Tibial nerve (tissue), 4 donors: Measurements from ENCODE around the gene PRB3. TPM values are rescaled to one million over a fixed set of nuclear protein-coding genes. Genes with fewer than 3 reads are reported as not detected.

Source experiments
- DNase-seq, 2 donors: peaks; one replicate each; pipeline ENCODE4 v3.0.0-alpha.2; 2019; ENCODE audit warnings: low spot score in 2 of 2
- H3K27ac ChIP-seq, 4 donors: fragments of 200-600 bp; sonication (generic) in 3 of 4; one replicate each; pipeline ENCODE4 v1.5.1; 2017 to 2019; ENCODE audit warnings: mild to moderate bottlenecking in 1 of 4
- H3K27me3 ChIP-seq, 2 donors: fragments of 200-600 bp; sonication (generic) in 1 of 2; one replicate each; pipeline versions ENCODE4 v1.5.1 to v1.6.0; 2017 to 2019
- H3K36me3 ChIP-seq, 3 donors: fragments of 200-600 bp; sonication (generic); one replicate each; pipeline ENCODE4 v1.5.1; 2018 to 2019
- H3K4me1 ChIP-seq, 4 donors: fragments of 200-600 bp; sonication (generic) in 3 of 4; one replicate each; pipeline ENCODE4 v1.5.1; 2017 to 2019
- H3K4me3 ChIP-seq, 4 donors: fragments of 200-600 bp; sonication (generic) in 3 of 4; one replicate each; pipeline ENCODE4 v1.5.1; 2017 to 2019; ENCODE audit warnings: mild to moderate bottlenecking in 1 of 4, moderate library complexity in 1 of 4
- H3K9me3 ChIP-seq, 4 donors: fragments of 200-600 bp; sonication (generic) in 3 of 4; one replicate each; pipeline ENCODE4 v1.5.1; 2017 to 2019
- EP300 ChIP-seq, 2 donors: sonication (generic); formaldehyde crosslinking; IDR thresholded peaks; one replicate each; pipeline ENCODE4 v1.6.1; 2017; ENCODE audit warnings: antibody characterized with exemption in 2 of 2, mild to moderate bottlenecking in 1 of 2
- POLR2A ChIP-seq, 2 donors: fragments of 450-650 bp; IDR thresholded peaks; one replicate each; pipeline ENCODE4 v1.6.1; 2017; ENCODE audit warnings: antibody characterized with exemption in 2 of 2, mild to moderate bottlenecking in 2 of 2, moderate library complexity in 2 of 2
- WGBS, 2 donors: methylation state at CpG; one replicate each; pipeline ENCODE4 v1.1.5; 2018; 5-methylcytosine and 5-hydroxymethylcytosine counted together
- total RNA-seq, 4 donors: library from RNA; depleted of rRNA; stranded (reverse); fragments of >200 nt; gene quantifications; one replicate each; pipeline ENCODE4 v1.1.0, GENCODE V29; 2016
- TF ChIP-seq, protein P1 (sequence below), 5 experiments: fragments of 200-600 bp in 3 of 5; fragments of 450-650 bp in 2 of 5; sonication (generic) in 3 of 5; IDR thresholded peaks; one replicate each; pipeline ENCODE4 v1.5.1; 2016 to 2019; ENCODE audit warnings: antibody characterized with exemption in 5 of 5, mild to moderate bottlenecking in 3 of 5, moderate library complexity in 2 of 5

PRB3 gene
- not detected for total RNA-seq

DNA sequence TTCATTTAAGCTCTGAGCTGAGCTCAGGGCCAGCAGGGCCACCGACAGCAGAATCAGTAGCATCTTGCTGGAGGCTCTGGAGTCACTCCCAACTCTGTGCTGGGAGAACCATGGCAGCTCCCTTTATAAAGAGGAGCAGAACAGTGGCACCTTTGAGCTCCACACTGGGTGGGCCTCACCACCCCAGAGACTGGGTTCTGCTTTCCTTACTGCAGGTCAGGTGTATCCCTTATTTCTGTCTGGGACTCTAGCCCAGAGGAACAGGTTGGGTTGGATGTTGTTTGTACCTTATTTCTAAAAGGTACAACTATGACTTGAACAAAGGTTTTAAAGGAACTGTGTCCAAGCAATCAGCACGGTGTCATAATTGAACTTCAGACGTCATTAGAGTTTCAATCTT, at the start of gene PRB3:
Gene PRB3 (minus strand): TSS at position 101 of the 400 bp plus-strand sequence. CDS start 38 bp downstream, at position 63.
- Histone ChIP-seq H3K9me3 (peaks cover 0 to 18% (median 0%) of the 10 kb centered on the region in 4 donors), H3K27me3 (no peaks in the 10 kb centered on the region), H3K4me1 (no peaks in the 10 kb centered on the region), H3K36me3 (no peaks in the 10 kb centered on the region), H3K27ac (no peak within 1 kb of the TSS), H3K4me3 (no peak within 1 kb of the TSS)
- WGBS, 2 donors, result 82 to 84% methylated on average over 3 of the region's 3 CpGs
- TF ChIP-seq, protein P1, sequence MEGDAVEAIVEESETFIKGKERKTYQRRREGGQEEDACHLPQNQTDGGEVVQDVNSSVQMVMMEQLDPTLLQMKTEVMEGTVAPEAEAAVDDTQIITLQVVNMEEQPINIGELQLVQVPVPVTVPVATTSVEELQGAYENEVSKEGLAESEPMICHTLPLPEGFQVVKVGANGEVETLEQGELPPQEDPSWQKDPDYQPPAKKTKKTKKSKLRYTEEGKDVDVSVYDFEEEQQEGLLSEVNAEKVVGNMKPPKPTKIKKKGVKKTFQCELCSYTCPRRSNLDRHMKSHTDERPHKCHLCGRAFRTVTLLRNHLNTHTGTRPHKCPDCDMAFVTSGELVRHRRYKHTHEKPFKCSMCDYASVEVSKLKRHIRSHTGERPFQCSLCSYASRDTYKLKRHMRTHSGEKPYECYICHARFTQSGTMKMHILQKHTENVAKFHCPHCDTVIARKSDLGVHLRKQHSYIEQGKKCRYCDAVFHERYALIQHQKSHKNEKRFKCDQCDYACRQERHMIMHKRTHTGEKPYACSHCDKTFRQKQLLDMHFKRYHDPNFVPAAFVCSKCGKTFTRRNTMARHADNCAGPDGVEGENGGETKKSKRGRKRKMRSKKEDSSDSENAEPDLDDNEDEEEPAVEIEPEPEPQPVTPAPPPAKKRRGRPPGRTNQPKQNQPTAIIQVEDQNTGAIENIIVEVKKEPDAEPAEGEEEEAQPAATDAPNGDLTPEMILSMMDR (IDR thresholded peaks at IDR 0.05), result no peak
- no peak for TF ChIP-seq EP300 (IDR thresholded peaks at IDR 0.05)
- TF ChIP-seq POLR2A (IDR thresholded peaks at IDR 0.05), result no peak
- DNase-seq, result no peak

DNA sequence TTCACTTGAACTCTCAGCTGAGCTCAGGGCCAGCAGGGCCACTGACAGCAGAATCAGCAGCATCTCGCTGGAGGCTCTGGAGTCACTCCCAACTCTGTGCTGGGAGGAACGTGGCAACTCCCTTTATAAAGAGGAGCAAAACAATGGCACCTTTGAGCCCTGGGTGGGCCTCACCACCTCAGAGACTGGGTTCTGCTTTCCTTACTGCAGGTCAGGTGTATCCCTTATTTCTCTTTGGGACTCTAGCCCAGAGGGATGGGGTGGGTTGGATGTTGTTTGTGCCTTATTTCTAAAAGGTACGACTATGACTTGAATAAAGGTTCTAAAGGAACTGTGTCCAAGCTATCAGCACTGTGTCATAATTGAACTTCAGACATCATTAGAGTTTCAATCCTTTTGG, 40.8 kb upstream of the PRB3 start, which contains the start of gene PRB4:
Gene PRB4 (minus strand): TSS at position 101 of the 400 bp plus-strand sequence. CDS start 38 bp downstream, at position 63.
- no peak within 1 kb of the TSS for H3K27ac ChIP-seq
- H3K4me1 ChIP-seq, result no peaks in the 10 kb centered on the region
- peaks cover 0 to 58% (median 2%) of the 10 kb centered on the region in 4 donors for H3K9me3 ChIP-seq
- DNase-seq, result no peak
- 73 to 76% methylated on average over 3 of the region's 3 CpGs for WGBS, 2 donors
- H3K36me3 ChIP-seq, result no peaks in the 10 kb centered on the region
- no peak for TF ChIP-seq POLR2A (IDR thresholded peaks at IDR 0.05)
- TF ChIP-seq, protein P1 (IDR thresholded peaks at IDR 0.05), result no peak
- H3K27me3 ChIP-seq, result no peaks in the 10 kb centered on the region
- H3K4me3 ChIP-seq, result no peak within 1 kb of the TSS

DNA sequence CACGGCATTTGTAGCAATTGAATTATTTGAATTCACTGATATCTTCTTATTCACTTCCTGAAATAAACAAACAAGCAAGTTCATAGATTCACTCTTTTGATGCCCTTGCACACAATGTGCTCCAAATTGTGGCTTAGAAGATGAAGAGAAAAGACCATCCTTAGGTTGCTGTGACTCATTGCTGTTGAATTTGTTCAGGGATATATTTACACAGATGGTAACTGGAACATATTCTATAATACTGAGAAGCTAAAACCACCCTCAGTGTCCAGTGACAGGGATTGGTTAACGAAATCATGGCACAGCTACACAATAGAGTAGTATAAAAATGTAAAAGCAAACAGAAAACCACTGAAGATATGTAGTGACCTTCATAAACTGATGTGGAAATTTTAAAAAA, 37.6 kb upstream of the PRB3 start:
- TF ChIP-seq, protein P1 (IDR thresholded peaks at IDR 0.05), result no peak
- no peak for DNase-seq
- H3K4me1 ChIP-seq, result no peaks in the 10 kb centered on the region
- H3K27ac ChIP-seq, result no peak overlapping the region
- H3K9me3 ChIP-seq, result peaks cover 0 to 67% (median 2%) of the 10 kb centered on the region in 4 donors
- 64 to 71% methylated on average over 2 of the region's 2 CpGs for WGBS, 2 donors
- H3K4me3 ChIP-seq, result no peak overlapping the region
- no peaks in the 10 kb centered on the region for H3K27me3 ChIP-seq
- H3K36me3 ChIP-seq, result no peaks in the 10 kb centered on the region

DNA sequence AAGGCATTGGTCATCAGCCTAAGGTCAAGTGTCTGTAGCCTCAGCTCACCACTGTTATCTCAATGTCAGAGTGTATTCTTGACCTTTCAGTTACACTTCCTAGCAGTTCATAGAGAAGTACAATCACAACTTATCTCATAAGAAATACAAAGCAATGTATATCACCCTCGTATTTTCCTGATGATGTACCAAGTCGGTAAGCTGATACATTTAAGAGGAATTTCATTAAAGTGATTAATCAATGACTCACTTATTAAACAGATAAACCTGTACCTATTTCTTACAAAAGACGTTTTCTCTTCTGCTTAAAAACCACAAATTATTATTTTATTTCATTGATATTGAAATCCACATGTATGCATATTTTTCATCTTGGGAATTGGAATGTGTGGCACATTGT, 3.9 kb upstream of the PRB3 start:
- H3K27me3 ChIP-seq, result no peaks in the 10 kb centered on the region
- H3K27ac ChIP-seq, result no peak overlapping the region
- TF ChIP-seq, protein P1 (IDR thresholded peaks at IDR 0.05), result no peak
- no peak for TF ChIP-seq EP300 (IDR thresholded peaks at IDR 0.05)
- no peak for TF ChIP-seq POLR2A (IDR thresholded peaks at IDR 0.05)
- no peaks in the 10 kb centered on the region for H3K9me3 ChIP-seq
- DNase-seq, result no peak
- H3K4me3 ChIP-seq, result no peak overlapping the region
- no peaks in the 10 kb centered on the region for H3K36me3 ChIP-seq
- WGBS, 2 donors, result 67 to 82% methylated on average over 3 of the region's 3 CpGs
- no peaks in the 10 kb centered on the region for H3K4me1 ChIP-seq

DNA sequence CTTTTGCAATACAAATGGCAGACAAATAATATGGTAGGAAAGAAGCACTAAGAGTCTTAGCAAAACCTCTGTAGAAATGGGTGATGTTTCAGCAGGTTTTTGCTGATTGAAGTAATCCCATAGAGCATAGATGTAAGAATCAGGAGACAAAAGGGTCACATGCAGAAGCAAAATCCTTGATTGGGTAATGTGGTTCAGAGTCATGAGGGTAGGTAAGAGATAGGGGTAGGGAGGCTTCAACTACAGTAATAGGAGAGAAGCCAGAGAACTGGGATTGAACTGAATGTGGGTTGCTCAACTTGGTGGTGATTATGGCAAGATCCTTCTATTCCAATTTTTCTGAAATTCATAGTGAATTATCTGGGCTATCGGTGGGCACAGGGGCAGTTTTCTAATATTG, 5.0 kb downstream of the PRB3 start:
- DNase-seq, result no peak
- peaks cover 0 to 59% (median 9%) of the 10 kb centered on the region in 4 donors for H3K9me3 ChIP-seq
- H3K4me3 ChIP-seq, result no peak overlapping the region
- 95 to 100% methylated on average over 1 of the region's 1 CpG for WGBS, 2 donors
- TF ChIP-seq POLR2A (IDR thresholded peaks at IDR 0.05), result no peak
- TF ChIP-seq, protein P1 (IDR thresholded peaks at IDR 0.05), result no peak
- TF ChIP-seq EP300 (IDR thresholded peaks at IDR 0.05), result no peak
- no peaks in the 10 kb centered on the region for H3K27me3 ChIP-seq
- H3K27ac ChIP-seq, result no peak overlapping the region
- H3K36me3 ChIP-seq, result no peaks in the 10 kb centered on the region
- H3K4me1 ChIP-seq, result no peaks in the 10 kb centered on the region
